Subcutaneous abdominal adipose tissue (tissue), 5 donors: ENCODE measurements around the gene MTMR2.
A peak's percentile ranks its signal among the peaks of the same experiment; 100 is the strongest.
"Not testable (repeated sequence)": the region's sequence is repeated elsewhere in the genome, so short reads cannot be mapped to it uniquely, and the experiment has no call there.

Source experiments
- H3K27ac ChIP-seq: one replicate; pipeline ENCODE4 v1.7.0; 2013; ENCODE audit warnings: low read depth, mild to moderate bottlenecking, inconsistent platforms, low read length, moderate library complexity
- H3K27me3 ChIP-seq, 5 donors: one replicate each; pipeline ENCODE4 v1.7.0; 2013; ENCODE audit warnings: low read length in 5 of 5, inconsistent platforms in 1 of 5; ENCODE audit not compliant: control insufficient read depth in 5 of 5, insufficient read depth in 4 of 5
- H3K36me3 ChIP-seq, 5 donors: one replicate each; pipeline ENCODE4 v1.7.0; 2013; ENCODE audit warnings: low read length in 5 of 5; ENCODE audit not compliant: control insufficient read depth in 5 of 5, insufficient read depth in 5 of 5
- H3K4me1 ChIP-seq, 5 donors: one replicate each; pipeline ENCODE4 v1.7.0; 2013; ENCODE audit warnings: low read length in 5 of 5, mild to moderate bottlenecking in 3 of 5, moderate library complexity in 1 of 5; ENCODE audit not compliant: control insufficient read depth in 5 of 5, insufficient read depth in 5 of 5
- H3K4me3 ChIP-seq, 5 donors: one replicate each; pipeline ENCODE4 v1.7.0; 2013; ENCODE audit warnings: low read length in 5 of 5, low read depth in 1 of 5
- H3K9ac ChIP-seq, 5 donors: one replicate each; pipeline ENCODE4 v1.7.0; 2013; ENCODE audit warnings: low read length in 5 of 5, mild to moderate bottlenecking in 4 of 5, moderate library complexity in 3 of 5
- H3K9me3 ChIP-seq, 5 donors: one replicate each; pipeline ENCODE4 v1.7.0; 2013; ENCODE audit warnings: low read length in 5 of 5; ENCODE audit not compliant: control insufficient read depth in 5 of 5
- donor health status: healthy.
- donor health status: healthy.
- donor health status: healthy.
- donor health status: healthy.
- donor health status: healthy.

Gene MTMR2

DNA sequence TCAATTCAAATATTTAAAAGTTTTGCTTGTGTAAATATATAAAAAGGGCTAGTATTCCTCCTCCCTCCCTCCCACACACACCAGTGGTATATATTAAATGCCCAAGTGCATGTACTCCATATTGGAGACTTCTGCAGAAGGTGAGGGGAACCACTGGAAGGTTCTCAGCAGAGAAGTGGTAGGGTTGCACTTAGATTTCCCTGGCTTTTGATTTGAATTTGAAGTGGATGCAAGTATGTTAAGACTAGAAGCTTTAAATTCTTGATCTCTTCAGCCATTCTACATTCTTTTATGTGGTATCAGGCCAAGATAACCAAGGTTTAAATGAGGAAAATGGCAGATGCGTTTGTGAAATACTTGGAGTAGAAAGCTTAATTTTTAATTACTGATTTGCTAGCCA, 90.5 kb downstream of the MTMR2 start:
- Histone ChIP-seq H3K4me3 (no peak overlapping the region), H3K9ac (no peak overlapping the region), H3K4me1 (peaks cover 0 to 4% (median 0%) of the 10 kb centered on the region in 5 donors), H3K27ac (no peak overlapping the region), H3K9me3 (no peaks in the 10 kb centered on the region), H3K27me3 (no peaks in the 10 kb centered on the region), H3K36me3 (peaks cover 46 to 73% (median 64%) of the 10 kb centered on the region in 5 donors)

- Histone ChIP-seq H3K36me3 (peaks cover 46 to 74% (median 63%) of the 10 kb centered on the region in 5 donors), H3K27ac (no peak overlapping the region), H3K4me3 (no peak overlapping the region)
Measured at GRCh38 chr11:95832763-95833162, 91.1 kb downstream of the MTMR2 start.

DNA sequence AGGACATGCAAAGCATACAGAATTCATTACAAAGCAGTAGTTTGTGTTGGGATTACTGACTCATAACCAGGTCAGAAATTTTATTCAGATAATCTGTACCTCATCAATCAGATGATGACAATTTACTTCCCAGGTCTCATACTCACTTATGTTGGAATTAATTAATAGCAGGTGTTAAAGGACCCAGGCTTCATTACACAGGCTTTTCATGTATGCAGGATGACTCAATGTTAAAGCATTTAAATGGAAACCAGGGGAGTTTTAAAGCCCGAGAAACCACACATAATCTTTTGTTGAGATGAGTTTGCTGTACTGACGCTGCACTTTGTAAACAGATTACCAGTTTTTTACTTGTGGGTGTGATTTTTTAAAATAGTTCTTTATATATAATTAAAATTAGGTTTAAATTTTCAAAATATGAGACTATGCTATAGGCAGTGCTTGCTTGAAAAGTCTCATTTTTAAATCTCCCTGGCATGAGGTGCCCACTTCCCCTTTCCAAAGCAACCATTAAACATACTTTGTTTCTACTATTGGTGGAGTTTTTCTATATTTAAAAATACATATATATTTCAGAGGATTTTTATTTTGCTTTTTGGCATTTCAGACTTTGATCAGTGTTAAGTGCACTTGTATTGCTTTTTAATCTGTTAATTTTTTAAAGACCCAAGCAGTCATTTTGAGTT, 92.6 kb downstream of the MTMR2 start:
- Histone ChIP-seq H3K9ac (no peak overlapping the region), H3K4me3 (no peak overlapping the region), H3K27me3 (no peaks in the 10 kb centered on the region), H3K27ac (no peak overlapping the region), H3K4me1 (peaks cover 0 to 4% (median 0%) of the 10 kb centered on the region in 5 donors), H3K9me3 (no peaks in the 10 kb centered on the region), H3K36me3 (peaks cover 44 to 74% (median 63%) of the 10 kb centered on the region in 5 donors)

More at GRCh38 chr11:95832763-95833162, 91.1 kb downstream of the MTMR2 start:
- H3K27me3 ChIP-seq = no peaks in the 10 kb centered on the region
- peaks cover 0 to 4% (median 0%) of the 10 kb centered on the region in 5 donors for H3K4me1 ChIP-seq
- H3K9ac ChIP-seq = no peak overlapping the region
- no peaks in the 10 kb centered on the region for H3K9me3 ChIP-seq

DNA sequence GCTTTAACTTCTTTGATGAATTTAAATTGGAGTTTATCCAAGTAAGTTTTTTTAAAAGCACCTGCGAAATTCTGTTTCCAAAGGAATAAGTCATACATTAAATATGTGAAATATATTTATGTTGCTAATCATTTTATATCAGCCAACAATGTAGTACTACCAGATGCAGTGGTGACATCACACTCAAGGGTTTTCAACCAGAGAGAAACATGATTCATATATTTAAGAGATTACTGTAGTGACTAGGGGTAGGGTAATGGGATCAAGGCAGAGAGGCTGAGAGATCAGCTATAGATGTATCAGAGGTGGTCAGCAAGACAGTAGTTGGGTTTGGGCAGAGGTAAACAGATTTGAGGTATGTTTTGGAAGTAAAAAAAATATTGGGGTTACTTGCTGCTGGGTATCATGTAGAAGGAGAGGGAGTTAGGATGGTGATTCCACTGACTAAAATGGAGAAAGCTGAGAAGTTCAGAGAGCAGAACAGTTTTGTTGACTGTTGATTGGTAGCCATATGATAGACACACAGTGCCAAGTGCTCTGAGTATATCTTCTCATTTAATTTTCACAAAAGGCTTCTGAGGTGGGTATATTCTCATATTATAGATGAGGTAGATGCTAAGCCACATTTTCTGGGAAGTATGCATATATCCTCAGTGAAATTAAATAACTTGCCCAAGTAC, 94.2 kb downstream of the MTMR2 start:
- Histone ChIP-seq H3K9ac (no peak overlapping the region), H3K9me3 (no peaks in the 10 kb centered on the region), H3K36me3 (peaks cover 36 to 64% (median 55%) of the 10 kb centered on the region in 5 donors), H3K27ac (no peak overlapping the region), H3K4me1 (no peaks in the 10 kb centered on the region), H3K4me3 (no peak overlapping the region), H3K27me3 (no peaks in the 10 kb centered on the region)

DNA sequence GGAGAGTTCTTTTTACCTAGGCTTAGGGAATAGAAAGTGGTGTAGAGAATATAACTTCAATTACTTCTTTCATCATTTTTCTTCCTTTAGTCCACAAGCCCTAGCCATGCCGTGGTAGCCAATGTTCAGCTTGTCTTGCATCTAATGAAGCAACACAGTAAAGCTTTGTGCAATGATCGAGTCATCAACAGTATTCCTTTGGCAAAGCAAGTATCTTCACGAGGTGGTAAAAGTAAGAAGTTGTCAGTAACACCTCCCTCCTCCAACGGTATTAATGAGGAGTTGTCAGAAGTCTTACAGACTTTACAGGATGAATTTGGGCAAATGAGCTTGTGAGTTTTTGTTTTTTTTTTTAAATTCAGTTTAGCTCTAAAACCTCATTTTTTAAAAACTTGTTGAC, 96.2 kb downstream of the MTMR2 start:
- H3K27me3 ChIP-seq = no peaks in the 10 kb centered on the region
- H3K36me3 ChIP-seq = peaks cover 26 to 56% (median 44%) of the 10 kb centered on the region in 5 donors
- H3K9me3 ChIP-seq = no peaks in the 10 kb centered on the region
- H3K4me3 ChIP-seq = no peak overlapping the region
- no peak overlapping the region for H3K27ac ChIP-seq
- H3K4me1 ChIP-seq = no peaks in the 10 kb centered on the region
- no peak overlapping the region for H3K9ac ChIP-seq

DNA sequence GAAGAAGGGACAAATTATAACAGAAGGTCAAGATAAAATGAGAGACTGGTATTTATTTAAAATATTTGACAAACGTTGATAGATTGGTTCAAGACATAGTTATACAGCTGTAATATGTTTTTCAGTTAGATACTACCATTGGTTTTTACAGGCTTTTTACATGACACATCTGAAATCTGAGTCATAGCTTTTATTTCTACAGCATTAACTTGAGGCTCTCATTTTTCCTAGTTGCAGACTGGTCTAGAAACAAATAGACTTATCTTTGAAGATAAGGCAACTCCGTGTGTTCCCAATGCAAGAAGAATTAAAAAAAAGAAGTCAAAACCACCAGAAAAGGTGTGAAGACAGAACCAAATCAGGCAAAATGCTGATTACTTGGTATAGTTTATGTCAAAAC, 102.3 kb downstream of the MTMR2 start:
- H3K36me3 ChIP-seq = peaks cover 21 to 41% (median 28%) of the 10 kb centered on the region in 5 donors
- H3K27me3 ChIP-seq = no peaks in the 10 kb centered on the region
- no peak overlapping the region for H3K27ac ChIP-seq
- H3K4me1 ChIP-seq = no peaks in the 10 kb centered on the region
- H3K9me3 ChIP-seq = no peaks in the 10 kb centered on the region
- no peak overlapping the region for H3K9ac ChIP-seq
- no peak overlapping the region for H3K4me3 ChIP-seq

- H3K27ac ChIP-seq = no peak overlapping the region
- no peak overlapping the region for H3K4me3 ChIP-seq
- H3K9ac ChIP-seq = no peak overlapping the region
- H3K9me3 ChIP-seq = no peaks in the 10 kb centered on the region
- no peaks in the 10 kb centered on the region for H3K4me1 ChIP-seq
- H3K27me3 ChIP-seq = no peaks in the 10 kb centered on the region
- peaks cover 9 to 23% (median 17%) of the 10 kb centered on the region in 5 donors for H3K36me3 ChIP-seq
Measured at GRCh38 chr11:95816037-95816436, 107.9 kb downstream of the MTMR2 start.

- not testable (repeated sequence) for H3K9me3 ChIP-seq, H3K27me3 ChIP-seq, H3K9ac ChIP-seq, H3K4me1 ChIP-seq, H3K4me3 ChIP-seq, H3K27ac ChIP-seq
- H3K36me3 ChIP-seq = peaks cover 0 to 14% (median 7%) of the 10 kb centered on the region in 5 donors
Measured at GRCh38 chr11:95811052-95811451, 112.9 kb downstream of the MTMR2 start.

GRCh38 chr11:95806464-95806863, 117.4 kb downstream of the MTMR2 start:
- H3K4me3 ChIP-seq, H3K27me3 ChIP-seq, H3K36me3 ChIP-seq, H3K9ac ChIP-seq, H3K9me3 ChIP-seq: not testable (repeated sequence)
- H3K27ac ChIP-seq = peak overlapping the region; percentile 23
- peaks cover 0 to 11% (median 5%) of the 10 kb centered on the region in 5 donors for H3K4me1 ChIP-seq

DNA sequence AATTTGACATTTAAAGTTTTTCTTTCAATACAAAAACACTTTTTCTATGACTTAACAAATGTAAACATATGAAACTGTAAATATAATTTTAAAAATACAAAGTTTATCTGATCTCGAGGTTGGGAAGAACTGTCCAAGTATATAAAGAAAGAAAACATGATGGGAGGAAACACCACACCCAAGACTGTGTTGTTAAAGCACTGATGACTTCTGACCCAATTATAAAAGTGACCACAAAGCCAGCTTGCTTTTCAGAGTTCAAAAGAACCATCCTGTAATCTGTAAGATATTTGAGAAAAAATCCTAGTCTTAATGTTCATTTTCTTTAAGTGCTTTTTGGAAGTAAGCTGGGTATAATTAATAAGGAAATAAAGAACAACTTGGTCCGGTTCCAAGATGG, 118.0 kb downstream of the MTMR2 start:
- Histone ChIP-seq H3K4me3 (no peak overlapping the region), H3K9ac (no peak overlapping the region), H3K36me3 (peaks cover 0 to 7% (median 4%) of the 10 kb centered on the region in 5 donors), H3K27ac (peak overlapping the region; percentile 23), H3K9me3 (no peaks in the 10 kb centered on the region), H3K27me3 (no peaks in the 10 kb centered on the region), H3K4me1 (peaks cover 0 to 11% (median 5%) of the 10 kb centered on the region in 5 donors)
